ENCODE data around the gene HOXC13.

The HOXC13 gene

DNA sequence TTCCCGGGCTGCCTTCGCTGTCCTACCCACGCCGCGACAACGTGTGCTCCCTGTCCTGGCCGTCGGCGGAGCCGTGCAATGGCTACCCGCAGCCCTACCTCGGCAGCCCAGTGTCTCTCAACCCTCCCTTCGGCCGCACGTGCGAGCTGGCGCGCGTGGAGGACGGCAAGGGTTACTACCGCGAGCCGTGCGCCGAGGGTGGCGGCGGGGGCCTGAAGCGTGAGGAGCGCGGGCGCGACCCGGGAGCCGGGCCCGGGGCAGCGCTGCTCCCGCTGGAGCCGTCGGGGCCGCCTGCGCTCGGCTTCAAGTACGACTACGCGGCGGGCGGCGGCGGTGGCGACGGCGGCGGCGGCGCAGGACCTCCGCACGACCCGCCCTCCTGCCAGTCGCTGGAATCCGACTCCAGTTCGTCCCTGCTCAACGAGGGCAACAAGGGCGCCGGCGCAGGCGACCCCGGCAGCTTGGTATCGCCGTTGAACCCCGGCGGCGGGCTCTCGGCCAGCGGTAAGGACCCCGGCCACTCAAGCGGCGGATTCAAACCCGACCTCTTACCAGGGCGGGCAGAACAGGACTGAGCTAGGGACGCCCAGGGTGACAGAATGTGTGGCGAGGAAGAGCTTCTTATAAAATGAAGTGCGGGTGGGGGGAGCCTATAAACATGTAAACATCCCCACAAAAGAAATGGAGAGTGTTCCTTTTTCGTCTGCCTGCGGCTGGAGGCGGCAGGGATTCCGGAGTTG is 16.6 kb downstream of the HOXC13 start:
- DNase-seq = no peak

DNA sequence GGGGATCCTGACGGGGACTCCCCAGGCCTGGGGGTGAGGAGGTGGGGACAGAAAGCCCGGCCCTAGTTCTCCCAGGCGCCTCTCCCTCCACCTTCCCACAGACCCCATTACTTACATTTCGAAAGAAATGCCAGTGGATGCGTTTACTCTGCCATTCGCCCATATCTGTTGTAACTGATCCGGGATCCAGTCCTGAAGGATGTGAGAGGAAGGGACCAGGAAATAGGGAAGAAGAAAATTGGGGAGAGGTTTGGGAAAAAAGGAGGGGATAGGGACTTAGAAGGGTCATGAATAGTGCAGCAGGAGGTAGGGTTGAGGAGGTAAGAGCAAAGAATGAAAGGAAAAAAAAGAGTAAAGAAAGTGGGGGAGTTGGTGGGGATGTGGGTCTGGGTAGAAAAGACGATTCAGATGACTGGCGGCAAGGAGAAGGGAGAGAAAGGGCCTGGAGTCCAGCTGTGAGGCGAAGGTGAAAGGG is 17.2 kb downstream of the HOXC13 start:
- DNase-seq = no peak

DNA sequence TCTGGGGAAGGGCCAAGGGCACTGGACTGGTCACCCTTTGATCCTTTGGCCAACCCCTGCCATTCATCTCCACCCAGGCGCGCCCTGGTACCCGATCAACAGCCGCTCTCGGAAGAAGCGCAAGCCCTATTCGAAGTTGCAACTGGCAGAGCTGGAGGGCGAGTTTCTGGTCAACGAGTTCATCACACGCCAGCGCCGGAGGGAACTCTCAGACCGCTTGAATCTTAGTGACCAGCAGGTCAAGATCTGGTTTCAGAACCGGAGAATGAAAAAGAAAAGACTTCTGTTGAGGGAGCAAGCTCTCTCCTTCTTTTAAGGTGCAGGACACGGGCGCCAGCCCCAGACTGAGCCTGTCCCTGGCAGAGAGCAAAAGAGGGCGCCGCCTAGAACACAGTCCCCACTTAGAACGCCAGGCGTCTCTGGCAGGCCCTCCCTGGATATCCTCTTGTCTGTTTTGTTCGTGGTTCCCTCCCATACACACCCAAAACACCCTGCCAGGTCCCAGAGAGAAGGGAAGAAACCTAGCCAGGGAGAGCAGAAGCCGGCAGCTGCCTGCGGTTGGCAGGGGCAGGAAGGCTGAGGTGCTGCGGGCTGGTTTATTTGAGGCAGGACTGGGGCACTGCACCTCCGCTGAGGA is 17.7 kb downstream of the HOXC13 start:
- DNase-seq = no peak

DNA sequence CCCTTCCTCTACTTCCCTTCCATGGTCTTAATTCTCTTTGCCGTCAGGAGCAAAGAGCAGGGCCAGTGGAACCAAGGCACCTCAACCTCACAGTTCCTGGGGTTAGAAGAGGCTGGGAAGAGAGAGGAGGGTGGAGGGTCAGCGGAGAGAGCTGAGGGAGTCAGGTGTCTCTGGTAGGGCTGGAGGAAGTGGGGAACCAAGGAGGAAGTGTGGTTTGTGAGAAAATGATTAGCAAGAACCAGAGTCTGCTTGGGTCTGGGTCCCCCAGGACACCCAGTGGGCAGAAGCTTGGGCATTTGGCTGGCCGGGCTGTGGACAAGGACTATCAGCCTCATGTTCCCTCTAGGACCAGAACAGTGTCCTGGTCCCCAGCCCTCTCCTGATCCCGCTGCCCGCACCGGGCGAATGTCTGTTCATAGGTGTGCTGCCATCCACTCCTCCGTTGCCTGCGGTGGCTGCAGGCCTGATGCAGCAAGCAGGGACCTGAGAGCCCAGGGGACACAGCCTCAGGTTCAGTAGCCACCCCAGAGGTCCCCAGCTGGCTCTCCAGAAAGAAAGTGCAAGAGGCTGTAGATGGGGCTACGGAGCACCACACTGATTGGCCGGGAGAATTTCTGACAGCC is 18.4 kb downstream of the HOXC13 start:
- DNase-seq = no peak

DNA sequence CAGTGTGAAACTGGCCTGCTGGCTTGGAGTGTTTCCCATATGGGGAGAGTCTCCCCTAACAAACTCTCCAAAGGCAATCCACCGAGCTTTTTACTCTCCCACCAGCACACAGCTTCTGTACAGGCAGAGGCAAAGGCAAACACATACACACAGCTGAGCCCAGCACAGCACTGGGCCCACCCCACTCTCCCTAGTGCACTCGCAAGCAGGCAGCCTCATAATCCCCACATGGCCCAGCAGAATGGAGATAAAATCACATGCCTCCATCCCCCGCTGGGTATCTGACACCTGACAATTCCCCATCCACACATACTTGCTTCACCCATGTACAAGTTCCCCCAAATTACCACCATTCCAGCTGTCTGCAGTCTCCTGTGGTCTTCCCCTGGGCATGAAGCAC is 19.5 kb downstream of the HOXC13 start:
- DNase-seq = no peak

DNA sequence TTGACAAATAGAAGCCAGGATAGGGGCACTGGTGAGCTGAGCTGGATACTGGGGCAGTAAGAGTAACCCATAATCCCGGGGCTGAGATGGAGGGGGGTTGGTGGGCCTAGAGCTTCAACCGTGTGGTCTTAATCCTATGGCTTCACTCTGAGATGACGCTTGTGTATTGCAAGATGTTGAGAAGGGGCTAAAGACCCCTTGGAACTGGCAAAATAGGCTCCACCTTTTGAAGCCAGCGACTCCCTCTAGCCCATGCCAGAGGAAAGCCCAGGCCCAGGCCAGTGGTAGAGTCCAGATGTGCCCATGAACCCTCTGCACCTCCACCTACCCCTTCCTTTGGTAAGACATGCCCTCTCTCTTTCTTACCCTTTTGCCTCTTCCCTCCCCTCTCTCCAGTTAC is 20.7 kb downstream of the HOXC13 start:
- DNase-seq = no peak

DNA sequence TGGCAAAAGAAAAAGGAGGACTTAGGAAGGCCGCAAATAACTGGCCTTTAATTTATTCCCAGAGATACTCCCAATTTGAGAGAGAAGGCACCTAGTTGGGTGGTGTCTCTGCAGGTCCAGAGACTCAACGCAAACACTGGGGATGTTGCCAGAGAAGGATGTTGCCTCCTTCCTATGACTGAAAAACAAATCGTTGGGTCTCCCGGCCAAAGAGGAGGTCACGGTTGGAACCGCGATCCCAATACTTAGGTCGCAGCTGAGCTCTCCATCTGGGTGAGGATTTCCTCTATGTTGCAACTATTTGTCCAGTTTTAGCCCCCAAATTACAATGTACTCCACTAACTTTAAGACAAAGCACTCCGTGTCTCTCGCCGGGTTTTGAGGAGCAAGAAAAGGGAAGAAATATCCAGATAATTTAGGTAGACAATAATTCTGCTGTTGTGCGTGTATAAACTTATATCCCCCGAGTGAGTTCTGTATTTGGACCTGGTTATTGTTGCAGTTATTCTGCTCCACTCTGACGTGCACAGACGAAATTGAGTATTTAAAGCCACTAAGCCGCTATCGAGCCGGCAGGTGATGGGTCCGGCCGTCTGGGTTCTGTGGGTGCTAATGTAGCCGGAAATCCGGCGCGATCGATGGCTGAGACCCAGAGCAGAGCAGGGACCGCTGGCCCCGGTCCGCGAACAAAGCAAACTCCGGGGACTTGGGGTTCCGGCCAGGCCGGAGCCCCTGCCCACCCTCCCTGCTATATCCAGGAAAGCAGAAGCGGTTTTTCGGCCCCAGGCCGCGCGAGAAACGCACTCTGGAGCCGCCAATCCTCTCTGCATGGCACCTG is 21.8 kb downstream of the HOXC13 start:
- DNase-seq = no peak

DNA sequence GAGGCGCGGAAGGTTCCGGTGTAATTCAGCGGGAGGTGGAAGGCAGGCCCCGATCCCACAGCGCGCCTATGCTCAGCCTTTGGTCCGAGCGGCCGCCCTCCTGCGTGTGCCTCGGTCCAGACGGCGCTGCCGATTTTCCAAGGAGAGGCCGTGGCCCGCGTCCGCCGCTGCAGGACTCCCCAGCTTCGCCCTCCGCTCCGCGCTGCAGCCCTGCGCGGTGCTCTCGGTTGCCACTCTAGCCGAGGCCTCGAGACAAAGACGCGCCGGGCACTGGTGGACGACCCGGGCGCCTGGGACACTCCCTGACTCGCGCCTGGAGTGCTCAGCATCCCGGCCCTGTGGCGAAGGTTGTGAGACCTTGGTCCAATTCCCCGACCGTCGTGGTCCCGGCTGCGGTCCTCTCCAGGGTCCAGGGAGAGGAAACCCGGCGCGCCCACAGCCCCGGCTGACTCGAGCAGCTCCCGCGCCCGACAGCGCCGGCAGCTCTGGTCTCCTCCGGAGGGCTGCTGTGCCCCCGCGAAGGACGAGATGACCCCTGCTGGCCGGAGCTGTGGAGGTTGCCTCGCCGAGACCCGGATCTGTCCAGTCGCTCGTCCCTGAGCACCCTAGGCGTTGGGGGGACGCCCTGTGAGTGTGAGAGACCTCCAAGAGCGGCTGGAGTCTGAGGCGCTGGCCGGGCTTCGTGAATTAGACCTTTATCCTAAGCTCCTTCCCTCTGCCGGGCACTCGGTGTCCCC is 22.6 kb downstream of the HOXC13 start:
- DNase-seq = no peak

DNA sequence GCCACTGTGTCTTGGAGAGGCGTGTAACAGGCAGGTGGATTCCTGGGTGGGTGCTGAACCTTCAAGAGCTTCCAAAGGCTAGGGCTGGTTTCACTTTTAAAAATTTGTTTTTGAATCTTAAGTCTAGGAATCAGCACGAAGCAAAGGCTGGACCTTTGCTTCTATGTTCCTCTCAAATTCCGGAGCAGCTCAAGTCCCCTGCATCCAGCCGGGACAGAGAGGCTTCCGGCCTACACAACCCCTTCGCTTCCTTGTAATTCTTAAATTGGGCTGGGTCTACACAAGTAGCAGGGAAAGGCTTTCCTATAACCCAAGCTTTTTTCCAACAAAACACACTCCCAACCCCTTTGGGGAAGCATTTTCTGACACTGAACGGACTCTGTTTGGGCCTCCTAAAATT is 24.4 kb downstream of the HOXC13 start:
- no peak for DNase-seq

DNA sequence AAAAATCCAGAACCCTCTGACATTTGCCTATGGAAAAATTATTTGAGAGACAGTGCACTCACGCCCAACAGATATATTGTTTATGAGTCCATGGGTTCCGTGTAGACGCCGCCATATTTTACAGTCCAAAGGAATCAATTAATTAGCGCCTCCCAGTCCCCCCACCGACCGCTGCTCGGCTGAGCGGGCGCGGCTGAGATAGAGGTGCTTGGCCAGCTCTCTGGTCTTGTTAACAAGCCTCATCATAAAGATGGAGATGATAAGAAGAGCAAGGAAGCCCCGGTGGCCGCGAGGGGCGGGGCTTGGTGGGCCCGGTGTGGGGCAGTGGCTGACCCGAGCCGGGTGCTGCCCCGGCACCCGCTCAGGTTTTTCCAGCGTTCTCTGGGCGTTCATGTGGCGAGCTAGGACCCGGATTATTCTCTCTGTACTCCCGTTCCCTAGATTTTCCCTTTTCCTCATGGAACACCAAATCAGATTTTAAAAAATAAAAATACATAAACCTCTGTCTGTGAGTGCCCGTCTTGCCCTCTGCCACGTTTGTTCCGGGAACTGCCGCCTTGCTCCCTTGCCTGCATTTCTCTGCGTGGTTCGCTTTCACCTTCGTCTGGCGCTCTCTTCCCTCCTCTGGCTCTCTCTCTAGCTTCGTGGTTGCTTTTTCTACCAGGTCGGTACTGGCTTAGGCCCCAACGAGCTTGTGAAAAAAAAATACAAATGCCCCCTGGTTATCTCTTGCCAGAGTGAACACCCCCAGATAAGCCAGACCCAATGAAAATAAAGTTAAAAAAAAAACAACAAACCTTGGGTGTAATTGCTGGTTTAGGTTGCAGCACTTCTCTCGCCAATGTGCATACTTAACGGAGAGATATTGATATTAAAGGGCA is 25.0 kb downstream of the HOXC13 start:
- no peak for DNase-seq

DNA sequence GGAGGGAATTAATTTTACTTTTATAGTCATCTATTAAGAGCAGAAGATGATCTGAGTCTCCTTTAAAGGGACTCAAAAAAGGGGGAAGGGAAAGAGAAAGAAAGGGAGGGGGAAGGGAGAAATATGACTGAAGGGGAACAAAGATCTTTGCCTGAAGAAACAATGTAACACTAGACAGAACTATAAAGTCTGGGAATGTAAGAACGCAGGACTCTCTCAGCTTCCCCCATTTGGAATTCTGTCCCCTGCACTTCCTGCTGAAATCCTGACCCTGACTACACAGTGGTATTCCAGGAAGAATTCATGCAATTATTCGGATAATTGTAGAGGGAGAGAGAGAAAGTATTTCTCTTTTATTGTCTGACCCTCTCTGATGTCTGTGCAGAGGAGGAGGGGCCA is 25.7 kb downstream of the HOXC13 start:
- DNase-seq = no peak

DNA sequence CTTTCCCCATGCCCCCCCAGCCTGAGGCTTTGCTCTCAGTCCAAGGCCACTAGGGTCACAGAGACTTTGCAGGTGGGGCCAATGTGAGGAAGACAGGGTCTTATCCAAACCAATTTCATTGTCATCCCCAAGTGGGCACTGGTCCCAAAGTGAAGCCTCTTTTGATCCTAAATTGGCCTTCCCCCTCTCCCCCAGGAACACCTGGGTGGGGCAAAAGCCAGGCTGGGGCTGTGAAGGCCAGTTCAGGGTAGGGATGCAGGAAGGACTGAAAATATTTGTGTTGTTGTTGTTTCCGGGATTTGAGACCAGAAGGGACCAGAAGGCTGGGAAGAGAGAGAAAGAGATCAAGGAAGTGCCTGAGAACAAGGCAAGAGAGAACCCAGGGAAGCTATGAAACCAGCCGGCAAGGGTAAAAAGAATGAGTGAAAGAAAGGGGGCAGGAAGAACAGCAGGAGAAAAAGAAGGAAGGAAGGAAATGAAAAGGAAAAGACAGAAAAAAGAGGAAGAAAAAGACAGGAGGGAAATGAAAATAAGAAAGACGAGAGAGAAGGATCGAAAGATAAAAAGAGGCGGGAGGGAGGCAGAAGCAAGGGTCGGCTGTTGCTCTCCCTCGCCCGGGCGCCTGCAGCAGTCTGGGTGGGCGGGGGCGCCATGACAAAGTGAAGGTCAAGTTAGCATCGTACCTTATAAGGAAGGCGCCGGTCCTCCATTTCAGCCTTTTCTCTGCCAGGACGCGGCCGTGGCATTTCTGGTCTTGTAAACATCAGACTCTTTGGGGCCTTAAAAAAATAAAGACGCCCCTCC is 26.9 kb downstream of the HOXC13 start:
- DNase-seq = no peak

DNA sequence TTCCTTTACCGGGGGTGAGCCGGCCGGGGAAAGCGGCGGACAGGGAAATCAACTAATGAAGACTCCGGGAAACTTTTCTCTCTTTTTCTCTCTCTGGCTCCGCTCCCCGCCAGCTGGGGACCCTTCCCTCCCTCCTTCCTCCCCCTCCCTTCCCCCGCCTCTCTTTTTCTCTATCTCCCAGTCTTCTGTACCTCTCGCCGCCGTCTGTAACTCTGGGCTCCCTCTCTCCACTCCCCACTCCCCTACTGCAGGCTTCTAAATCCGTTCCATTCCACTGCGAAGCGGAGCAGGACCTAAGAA is 27.4 kb downstream of the HOXC13 start:
- no peak for DNase-seq

DNA sequence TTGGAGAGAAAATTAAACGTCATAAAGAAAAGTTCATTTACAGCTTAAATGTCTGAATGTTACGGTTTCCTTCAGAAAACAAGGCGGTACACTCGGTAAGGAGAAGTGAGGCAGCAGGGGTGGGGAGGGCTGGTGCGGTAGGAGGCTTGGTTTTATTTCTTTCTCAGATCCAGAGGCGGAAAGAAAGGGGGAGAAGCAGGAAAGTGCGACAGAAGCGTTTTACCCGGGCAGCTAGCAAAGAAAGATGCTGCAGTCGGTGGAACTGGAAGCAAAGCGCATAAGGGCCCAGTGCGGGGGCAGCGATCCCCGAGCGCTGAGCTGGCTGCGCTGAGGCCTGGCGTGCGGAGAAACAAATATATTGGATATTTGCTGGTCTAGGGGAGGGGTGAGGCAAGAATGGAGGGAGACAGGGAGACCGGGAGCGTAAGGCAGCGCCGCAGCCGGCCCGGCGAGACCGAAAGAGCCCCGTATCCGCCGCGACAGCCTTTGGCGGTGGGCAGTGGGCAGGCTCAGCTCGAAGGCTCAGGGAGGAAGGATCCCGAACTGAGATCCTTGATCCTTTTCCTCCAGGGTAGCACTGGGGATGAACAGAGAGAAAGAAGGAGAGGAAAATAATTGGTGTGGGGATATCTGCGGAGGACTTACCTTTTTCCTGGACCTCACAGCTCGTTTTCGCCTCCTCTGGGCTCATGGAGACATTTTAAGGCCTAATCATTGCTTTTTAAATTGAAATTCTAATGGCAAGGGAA is 27.9 kb downstream of the HOXC13 start:
- DNase-seq = no peak

DNA sequence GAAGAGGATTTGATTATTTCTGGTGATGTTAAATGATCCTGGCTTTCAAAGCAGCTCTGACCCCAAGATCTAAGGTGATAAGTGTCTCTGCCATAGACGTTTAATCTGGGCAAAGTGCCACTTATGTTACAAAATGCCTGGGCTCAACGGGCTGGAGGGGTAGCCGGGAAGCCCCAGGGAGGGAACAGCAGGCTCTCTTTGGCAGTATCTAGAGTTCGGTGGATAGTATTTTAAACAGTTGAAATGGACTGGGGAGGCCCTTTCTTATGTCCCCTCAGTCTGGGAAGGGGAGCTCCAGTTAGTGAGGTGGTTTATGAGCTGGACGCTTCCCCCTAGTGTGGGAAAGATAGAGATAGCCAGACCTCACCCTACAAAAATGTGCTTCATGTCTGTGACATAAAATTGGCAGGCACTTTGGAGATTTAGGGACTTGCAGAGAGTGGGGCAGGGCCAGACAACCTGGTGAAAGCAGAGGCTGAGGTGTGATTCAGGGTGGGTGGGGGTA is 28.8 kb downstream of the HOXC13 start:
- DNase-seq = no peak

DNA sequence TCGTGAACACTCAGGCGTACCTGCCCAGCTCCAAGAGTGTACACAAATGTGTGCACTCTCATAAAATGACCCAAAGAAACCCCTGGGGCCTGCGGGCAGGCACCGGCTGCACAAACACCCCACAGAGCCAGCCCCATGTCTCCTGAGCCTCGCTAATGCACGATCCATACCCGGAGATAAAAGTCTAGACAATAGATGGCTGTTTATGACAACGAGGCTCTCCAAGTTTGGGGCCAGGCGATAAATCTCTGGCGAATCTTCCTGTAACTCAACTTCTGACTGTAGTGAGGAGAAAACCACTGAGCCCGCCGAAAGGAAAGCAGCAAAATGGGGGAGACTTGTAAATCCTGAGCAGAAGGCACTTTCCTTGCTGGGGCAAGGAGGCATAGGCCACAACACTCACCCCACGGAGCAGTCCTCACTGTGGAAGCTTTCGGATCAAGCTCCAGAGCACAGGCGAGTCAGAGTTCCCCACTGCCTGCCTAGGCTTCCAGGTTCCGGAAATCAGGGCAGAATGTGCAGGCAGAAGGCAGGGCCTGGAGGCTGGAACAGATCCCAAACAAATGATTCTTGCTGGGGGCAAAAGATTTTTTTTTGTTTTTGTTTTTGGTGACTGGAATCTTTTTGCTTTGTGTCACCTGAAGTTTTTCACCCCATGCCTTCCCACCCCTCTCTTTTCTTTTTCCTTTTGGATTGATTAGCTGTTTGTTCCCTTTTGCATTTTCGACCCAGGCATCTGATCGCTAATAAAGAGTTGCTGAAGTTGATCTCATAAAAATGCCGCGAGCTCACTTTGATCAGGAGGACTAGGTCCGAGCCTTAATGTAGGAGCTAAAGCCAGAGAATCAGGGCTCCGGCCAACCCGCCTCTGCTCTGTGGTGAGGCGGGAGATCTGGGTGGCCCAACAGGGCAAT is 29.8 kb downstream of the HOXC13 start:
- DNase-seq = no peak

DNA sequence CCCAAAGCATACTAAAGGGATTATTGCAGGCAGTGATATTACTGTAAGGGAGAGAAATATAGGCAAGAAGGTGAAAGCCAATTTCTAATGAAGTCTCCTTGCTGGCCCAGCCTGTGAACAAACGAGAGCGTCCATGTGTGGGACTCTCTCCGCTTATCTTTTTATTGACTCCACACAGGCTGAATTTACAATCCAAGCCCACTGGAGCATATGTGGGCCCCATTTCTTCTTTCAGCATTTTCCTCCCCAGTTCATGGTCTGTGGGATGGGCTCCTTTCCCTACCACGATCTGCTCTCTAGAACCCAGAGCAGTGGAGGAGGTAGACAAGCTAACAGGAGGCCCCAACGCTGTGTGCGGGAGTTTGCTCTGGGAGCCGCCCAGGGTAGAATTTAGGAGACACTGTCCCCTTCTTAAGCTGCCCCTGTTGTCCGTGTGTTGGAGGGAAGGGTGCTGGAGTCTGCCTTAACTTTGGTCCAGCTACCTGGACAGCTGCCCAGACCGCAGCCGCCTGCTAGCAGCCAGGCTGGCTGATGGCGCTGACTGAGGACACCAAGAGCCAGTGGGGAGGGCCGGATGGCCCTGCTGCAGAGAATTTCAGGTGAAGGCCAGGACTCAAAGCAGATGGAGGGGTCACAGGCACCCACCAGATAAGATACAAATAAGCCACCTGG is 31.1 kb downstream of the HOXC13 start:
- no peak for DNase-seq

DNA sequence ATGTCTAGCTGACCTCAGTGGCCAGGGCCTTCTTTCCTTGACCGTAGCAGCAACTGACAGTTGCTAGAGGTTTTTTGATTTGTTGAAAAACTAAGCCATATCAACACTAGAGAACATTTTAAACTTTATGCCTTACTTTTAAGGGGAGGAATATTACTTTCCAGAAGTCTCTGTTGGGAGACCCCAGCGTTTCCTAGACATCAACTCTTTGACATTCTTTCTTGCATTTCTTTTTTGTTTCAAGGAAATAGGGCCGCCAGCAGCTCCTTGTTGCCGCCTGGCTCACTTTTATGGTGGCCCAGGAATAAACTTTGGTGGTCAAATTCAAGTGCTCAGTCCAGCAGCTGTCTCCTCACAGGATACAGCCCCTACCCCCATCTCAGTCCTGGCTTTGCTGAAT is 31.8 kb downstream of the HOXC13 start:
- no peak for DNase-seq
